ENCODE results near the gene PARD3B.

The PARD3B gene

DNA sequence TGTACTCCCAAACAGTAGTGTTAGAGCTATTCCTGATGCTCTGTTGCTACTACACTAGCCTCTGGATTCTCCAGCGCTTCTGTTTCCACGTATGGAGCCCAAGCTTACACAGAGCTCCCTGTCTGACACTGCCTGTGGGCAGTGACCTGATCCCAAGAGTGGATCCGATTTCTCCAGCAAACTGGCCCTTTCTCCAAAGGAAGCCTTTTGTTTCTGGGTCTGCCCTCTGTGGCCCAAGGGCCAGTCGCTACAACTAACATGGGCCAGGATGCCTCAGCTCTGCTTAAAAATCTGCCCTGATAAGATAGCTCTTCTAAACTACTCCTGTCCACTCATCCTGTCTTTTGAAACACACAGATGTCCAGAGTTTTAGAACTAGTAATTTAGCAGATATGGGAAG is 964.4 kb downstream of the PARD3B start:
- TF ChIP-seq, protein P1, sequence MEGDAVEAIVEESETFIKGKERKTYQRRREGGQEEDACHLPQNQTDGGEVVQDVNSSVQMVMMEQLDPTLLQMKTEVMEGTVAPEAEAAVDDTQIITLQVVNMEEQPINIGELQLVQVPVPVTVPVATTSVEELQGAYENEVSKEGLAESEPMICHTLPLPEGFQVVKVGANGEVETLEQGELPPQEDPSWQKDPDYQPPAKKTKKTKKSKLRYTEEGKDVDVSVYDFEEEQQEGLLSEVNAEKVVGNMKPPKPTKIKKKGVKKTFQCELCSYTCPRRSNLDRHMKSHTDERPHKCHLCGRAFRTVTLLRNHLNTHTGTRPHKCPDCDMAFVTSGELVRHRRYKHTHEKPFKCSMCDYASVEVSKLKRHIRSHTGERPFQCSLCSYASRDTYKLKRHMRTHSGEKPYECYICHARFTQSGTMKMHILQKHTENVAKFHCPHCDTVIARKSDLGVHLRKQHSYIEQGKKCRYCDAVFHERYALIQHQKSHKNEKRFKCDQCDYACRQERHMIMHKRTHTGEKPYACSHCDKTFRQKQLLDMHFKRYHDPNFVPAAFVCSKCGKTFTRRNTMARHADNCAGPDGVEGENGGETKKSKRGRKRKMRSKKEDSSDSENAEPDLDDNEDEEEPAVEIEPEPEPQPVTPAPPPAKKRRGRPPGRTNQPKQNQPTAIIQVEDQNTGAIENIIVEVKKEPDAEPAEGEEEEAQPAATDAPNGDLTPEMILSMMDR (IDR thresholded peaks at IDR 0.05; ENCODE audit: insufficient read depth, missing control alignments), result no peak
- no peak for DNase-seq (ENCODE audit: insufficient read length, low spot score)
- FAIRE-seq, result no peak

GRCh38 chr2:205510345-205510744 is 965.1 kb downstream of the PARD3B start:
- no peak for FAIRE-seq
- no peak for DNase-seq (ENCODE audit: insufficient read length, low spot score)
- TF ChIP-seq, protein P1 (IDR thresholded peaks at IDR 0.05; ENCODE audit: insufficient read depth, missing control alignments), result no peak

GRCh38 chr2:205511221-205511620 is 965.9 kb downstream of the PARD3B start:
- no peak for FAIRE-seq
- no peak for DNase-seq (ENCODE audit: insufficient read length, low spot score)

DNA sequence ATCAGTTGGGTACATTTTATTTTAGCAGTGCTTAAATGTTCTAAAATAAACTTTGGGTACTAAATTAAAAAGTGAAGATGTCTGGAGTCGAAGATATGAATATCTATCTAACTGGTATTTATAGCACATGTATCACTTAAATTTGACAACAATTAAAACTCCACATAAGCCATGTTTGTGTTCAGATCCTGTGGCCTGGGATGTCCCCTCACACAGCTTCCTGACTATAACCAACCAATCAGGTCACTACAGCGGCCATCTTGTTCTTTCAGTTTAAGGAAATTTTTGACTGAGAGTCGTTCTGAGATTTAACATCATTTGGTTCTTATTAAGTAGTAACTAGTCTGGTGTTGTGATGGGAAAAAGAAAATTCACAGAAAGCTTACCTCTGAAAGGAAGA is 966.4 kb downstream of the PARD3B start:
- FAIRE-seq (no peak), DNase-seq (ENCODE audit: insufficient read length, low spot score) (no peak)
- TF ChIP-seq, protein P1 (IDR thresholded peaks at IDR 0.05; ENCODE audit: insufficient read depth, missing control alignments), result no peak

More at GRCh38 chr2:205511221-205511620, 965.9 kb downstream of the PARD3B start:
- TF ChIP-seq, protein P1 (IDR thresholded peaks at IDR 0.05; ENCODE audit: insufficient read depth, missing control alignments), result no peak

GRCh38 chr2:205520311-205520710 is 975.0 kb downstream of the PARD3B start:
- TF ChIP-seq, protein P1 (IDR thresholded peaks at IDR 0.05; ENCODE audit: insufficient read depth, missing control alignments), result no peak
- DNase-seq (ENCODE audit: insufficient read length, low spot score), result no peak
- no peak for FAIRE-seq

DNA sequence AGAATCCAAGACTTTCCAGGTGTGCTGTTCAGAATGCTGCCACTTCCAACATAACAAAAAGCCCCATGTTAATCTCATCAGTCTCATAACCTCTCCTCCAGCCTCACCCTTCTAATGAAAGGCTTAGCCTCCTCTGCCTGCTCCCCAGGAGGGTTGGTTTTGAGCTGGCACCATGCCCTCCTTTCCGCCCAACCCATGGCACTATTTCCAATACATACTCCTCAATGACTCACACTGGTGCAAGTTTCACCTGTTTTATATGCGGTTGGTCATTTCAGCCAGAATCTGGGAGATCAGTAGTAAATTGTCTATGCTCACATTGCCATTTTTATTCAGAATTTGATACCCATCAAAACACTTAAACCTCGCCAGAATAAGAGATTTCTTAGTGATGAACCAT is 979.4 kb downstream of the PARD3B start:
- DNase-seq (ENCODE audit: insufficient read length, low spot score) (no peak), FAIRE-seq (no peak)
- TF ChIP-seq, protein P1 (IDR thresholded peaks at IDR 0.05; ENCODE audit: insufficient read depth, missing control alignments), result no peak

DNA sequence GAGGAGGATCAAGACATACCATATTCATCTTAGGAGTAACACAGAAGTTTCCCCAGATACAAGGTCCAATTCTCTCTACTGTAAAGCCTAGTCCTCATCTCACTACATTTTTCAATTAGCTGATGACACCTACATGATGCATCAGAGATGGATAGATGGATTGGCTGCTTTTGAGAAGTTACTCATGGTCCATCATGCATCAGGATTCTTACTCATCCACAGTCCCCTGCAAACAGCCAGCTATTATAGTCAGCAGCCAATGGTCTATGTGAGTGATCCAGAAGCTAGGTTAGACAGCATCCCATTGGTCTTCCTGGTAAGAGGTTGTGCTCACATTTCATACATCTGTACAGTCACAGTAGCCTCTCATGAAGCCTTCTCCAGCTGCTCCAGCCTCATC is 982.5 kb downstream of the PARD3B start:
- DNase-seq (ENCODE audit: insufficient read length, low spot score), result no peak
- TF ChIP-seq, protein P1 (IDR thresholded peaks at IDR 0.05; ENCODE audit: insufficient read depth, missing control alignments), result no peak
- no peak for FAIRE-seq

All from D721Med (cell line).